GM04504 (cell line): Measurements from ENCODE around the gene ARMH3.
"Not testable (repeated sequence)": the region's sequence is repeated elsewhere in the genome, so short reads cannot be mapped to it uniquely, and the experiment has no call there.

Experiments
- DNase-seq: peaks from one replicate; pipeline ENCODE4 v3.0.0-alpha.2; 2012; ENCODE audit warnings: low read depth

ARMH3 gene

DNA sequence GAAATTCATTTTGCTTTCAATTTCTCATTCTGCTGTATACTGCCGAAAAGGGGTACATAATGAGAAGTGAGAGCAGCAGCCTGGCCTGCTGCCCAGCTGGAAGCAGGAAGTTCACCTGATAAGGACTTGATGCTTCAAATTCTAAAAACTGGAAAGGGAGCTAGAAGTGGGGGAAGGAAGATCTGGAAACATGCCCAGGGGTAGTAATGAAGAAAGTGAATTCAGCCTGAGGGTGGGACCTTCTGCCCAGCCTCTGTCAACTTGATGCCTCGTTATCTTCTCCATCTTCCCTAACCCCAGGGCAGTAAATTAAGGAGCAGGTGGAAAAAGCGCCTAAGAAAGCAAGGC lies 69.4 kb downstream of the ARMH3 start:
- DNase-seq: no peak

GRCh38 chr10:101980677-101981076 lies 75.3 kb downstream of the ARMH3 start:
- DNase-seq: not testable (repeated sequence)

DNA sequence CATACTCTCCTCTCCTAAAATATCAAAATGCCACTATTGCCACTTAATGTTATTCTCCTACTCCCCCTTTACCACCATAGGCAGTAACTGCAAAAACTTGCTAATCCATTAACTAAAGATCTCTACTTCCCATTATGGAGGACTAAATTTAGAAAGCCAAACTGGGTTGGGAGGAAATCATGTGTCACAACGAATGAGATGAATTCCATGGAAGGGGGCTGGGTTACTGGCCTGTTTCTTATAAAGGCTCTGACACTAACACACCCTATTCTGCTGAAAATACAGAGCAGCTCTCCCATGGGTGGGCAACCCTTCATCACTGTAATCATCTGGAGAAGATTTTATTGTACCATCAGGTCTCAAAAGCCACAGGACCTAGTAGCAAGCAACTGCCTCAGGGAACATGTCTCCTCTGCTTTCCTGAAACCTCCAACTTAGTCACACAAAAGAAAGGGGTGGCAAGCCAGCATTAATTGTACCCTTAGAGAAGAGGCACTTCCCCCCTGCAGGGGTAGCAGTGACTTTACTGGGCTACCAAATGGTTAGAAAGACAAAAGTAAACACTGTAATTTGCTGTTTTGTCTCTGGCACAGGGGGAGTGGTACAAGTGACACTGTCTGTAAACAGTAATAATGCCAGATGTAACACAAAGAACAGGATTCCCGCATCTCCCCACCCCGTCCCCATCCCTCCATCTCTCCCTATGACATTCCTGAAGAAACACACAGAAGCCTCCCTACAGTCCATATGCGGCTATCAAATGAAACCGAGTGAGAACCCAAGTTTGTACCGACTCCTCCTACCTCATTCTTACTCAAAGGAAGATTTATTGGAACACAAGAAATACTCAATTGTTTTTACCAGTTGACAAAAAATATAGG lies 81.6 kb downstream of the ARMH3 start:
- DNase-seq: no peak

- DNase-seq: no peak
Observed at GRCh38 chr10:101972761-101973160, 83.2 kb downstream of the ARMH3 start.

DNA sequence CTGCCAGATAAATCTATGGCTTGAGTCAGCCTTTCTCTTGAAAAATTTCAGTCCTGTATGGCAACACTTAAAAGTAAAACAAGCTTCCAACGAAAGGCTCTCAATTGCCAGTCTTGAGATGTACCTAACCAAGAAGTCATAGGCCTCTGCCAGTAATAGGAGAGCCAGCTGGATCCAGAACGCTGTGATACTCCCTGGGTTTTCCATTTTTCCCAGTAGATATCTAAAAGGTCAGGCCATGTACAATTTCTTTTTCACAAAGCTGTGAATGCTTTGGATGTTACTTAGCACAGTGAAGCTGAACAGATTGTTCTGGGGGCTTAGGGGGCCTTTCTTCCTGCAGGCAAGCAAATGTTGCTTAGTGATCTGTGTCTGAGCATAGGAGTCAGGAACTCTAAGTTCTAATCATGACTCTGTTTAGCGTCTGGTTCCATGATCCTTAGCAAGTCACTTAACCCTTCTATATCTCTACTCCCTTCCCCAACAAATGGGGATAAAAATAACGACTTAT lies 86.5 kb downstream of the ARMH3 start:
- no peak for DNase-seq

DNA sequence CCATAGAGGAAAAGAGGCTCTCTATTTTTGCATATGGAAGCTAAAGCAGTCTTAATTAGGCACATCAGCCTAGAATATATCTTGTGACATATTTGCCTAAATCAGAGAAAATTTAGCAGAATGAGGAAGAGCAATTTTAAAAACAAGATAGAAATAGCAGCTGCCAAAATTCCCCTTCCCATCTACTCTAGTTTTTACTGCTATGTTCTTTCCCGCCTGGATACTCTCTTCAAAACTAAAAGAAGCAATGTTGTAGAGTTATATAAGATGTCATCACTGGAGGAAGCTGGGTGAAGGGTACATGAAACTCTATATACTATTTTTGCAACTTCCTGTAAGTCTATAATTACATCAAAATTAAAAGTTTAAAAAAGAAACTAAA lies 87.0 kb downstream of the ARMH3 start:
- DNase-seq: no peak

GRCh38 chr10:101968286-101968939 lies 87.6 kb downstream of the ARMH3 start:
- no peak for DNase-seq

DNA sequence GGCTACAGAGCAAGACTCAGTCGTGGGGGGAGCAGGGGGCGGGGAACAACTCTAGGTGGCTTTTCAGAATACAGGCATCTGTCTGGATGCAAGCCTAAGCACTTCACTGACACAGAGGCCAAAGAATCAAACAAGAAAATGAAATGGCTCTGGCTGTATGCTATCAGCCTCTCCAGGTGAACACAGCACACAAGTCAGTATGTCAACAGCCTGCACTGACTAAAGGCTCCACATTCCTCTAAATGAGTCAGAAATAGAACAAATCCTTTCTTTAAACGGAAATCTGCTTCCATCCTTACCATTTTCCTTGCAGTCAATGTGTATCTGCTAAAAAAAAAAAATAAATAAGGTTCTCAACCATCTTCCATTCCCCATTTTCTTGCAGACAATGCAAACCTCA lies 88.3 kb downstream of the ARMH3 start:
- DNase-seq: no peak

DNA sequence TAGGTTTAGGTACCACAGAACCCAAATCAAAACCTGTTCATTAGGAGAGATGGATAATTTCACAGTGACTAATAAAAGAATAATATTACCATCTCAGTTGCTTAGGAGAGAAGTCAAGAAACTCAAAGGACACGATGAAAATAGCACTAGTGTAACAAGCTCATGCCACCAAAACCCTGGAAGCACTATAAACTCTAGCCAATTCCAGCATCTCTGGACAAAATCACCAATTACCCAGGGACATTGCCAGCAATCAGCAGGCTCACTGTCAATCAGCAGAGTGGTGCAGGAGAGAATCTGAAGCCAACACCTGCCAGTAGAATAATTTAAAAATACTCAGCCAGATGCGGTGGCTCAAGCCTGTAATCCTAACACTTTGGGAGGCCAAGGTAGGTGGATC lies 88.9 kb downstream of the ARMH3 start:
- DNase-seq: no peak

DNA sequence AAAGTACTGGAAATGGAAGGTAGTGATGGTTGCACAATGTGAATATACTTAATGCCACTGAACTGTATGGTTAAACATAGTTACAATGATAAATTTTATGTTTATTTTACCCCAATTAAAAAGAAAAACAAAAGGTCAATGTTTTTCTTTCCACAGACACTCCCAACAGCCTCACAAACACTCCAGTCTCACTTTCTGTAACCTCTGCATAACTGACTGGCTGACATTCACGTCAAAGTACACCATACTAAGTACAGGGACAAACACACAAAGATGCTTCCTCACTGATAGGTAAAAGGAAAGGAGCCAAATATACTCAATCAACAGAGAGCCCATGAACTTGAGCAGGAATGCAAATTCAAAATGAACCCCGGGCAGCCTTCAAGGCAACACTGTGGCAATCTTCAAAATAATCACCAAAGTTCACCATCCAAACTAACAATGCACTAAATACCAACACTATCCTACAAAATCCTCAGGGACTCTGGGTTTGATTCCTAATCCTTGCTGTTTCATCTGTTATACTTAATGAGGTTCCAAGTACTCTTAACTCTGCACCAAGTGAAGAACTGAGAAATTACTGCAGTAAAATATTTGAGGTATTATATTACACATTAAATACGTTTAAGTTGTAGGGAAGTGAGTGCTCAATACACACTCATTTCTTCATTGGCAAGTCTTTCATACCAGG lies 90.8 kb downstream of the ARMH3 start:
- no peak for DNase-seq

DNA sequence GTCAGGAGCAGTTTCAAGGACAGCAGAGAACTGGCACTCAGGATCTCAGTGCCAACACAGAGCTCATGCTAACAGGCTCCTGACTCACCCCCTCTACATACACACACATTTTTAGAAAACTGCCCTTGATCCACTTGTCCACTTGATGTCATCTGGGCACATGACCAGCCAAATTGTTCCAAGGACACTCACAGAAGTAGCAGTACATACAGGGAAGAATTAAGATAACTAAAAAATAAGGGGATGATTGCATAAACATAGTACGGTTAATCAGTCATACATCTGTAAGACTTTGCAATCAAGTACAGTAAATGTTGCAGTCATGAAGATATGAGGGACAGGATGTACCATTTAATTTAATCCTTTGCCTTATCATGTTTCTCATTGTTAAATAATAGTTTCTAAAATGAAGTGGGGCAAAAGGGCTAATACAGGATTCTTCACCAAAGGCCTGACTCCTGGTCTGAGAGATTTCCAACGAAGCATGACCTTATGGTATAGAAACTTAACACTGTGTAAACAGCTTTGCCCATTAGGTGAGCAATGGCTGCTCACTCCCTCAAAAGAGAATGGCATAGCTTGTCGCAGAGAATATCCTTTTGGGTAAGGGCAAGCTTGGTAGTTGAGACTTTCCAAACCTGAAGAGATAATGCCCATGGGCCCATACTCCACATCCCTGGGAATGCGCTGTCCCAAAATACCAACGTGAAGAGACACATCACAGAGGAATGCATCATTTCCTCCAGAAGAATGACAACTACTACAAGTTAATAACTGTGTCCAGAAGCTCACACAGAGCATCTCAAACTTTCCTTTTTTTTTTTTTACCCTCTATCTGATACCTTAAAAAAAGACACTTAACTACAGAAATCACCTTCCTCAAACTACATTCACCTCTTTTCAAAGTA lies 94.1 kb downstream of the ARMH3 start:
- DNase-seq: no peak

DNA sequence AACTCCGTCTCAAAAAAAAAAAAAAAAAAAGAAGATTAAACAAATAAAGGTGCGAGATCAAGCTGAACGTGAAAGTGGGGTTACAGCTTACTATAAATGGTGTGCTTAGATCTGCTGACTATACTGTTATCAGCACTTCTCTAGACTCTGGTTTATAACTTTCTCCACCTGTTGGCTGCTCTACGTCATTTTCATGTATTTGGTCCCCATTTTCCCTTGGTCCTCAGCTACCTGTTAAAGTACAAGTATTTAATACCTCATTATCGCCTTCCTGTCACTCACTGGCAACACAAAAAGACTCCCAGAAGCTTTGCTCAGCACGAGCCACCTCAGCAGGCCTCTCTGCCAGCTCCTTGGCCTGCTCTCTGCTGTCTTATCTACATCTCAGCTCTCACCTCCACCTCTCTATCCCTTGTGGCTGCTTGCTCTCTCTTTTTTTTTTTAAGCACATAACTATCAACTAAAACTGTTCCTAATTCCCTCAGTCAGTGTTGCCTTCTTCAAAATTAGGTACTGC lies 95.0 kb downstream of the ARMH3 start:
- DNase-seq: no peak

DNA sequence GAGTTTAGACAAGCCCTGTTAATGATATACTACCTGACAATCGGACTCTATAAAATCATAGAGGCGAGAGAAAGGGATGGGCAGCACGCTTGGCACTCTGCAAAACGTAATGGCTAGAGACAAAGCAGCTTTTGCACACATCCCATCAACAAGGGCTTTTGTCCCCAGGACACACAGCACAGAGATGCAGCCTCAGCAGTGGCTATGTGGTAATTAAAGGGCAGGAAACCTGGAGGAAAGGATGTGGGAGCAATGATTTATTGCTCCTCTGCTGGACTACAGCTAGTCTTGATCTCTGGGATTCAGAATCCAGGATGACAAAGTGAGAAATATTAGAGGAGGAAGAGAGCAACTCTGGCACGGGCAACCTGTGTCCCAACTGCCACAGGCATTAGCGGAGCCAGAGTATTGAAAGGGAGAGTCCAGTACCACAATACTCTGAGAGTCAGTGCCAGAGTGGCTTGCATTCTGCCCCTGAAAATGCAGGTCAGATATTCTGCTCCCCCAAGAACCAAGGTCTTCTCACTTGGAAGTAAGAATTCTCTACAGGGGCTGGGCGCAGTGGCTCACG lies 96.5 kb downstream of the ARMH3 start:
- no peak for DNase-seq

DNA sequence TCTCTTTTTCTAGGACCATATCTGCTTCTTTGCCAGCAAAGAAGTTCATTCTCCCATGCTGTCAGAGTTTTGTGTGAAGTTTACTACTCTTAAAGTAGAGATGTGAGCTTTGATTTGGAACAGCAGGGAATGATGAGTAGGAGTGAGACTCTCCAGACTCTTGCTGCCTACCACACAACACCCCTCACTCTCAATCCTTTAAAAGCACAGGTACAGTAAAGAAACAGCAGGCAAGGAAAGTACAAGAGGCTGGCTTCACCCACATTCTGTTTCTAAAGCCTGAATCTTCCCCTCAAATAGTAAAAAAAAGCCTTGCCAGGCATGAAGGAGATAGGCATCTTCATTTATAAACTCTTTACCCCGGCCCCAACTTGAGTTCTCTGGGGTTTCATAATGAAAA lies 97.3 kb downstream of the ARMH3 start:
- DNase-seq: no peak

GRCh38 chr10:101956898-101957297 lies 99.1 kb downstream of the ARMH3 start:
- DNase-seq: no peak

DNA sequence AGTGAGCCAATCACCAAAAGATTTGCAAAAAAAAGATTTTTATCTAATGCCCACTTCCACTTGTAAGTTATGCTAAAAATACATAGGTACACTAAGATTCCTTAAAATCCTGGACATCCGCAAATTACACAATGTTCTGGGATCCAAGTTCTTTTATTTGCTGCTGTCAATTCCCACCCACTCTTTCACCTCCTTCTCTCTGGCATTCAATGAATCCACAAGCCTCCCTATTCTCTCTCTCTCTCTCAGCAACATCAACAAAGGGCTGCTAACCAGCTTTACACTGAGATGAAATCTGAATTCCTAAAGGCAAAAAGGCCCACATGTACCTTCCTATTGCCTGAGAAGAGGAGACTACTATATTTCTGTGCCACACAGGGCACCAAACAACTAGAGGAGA lies 99.9 kb downstream of the ARMH3 start:
- no peak for DNase-seq

DNA sequence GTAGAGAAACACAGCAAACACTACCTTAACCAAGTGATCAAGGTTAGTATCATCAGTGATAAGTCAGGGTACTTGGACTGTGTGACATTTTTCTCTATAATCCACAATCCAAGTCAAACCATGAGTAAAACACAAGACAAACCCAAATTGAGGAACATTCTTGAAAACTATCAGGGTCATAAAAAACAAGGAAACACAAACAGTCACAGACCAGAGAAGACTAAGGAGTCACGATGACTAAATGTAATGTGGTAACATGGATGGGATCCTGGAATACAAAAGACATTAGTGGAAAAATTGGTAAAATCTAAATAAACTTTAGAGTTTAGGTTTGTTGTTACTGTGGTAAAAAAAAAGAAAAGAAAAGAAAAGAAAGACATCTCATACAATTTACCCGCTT lies 103.8 kb downstream of the ARMH3 start:
- no peak for DNase-seq

DNA sequence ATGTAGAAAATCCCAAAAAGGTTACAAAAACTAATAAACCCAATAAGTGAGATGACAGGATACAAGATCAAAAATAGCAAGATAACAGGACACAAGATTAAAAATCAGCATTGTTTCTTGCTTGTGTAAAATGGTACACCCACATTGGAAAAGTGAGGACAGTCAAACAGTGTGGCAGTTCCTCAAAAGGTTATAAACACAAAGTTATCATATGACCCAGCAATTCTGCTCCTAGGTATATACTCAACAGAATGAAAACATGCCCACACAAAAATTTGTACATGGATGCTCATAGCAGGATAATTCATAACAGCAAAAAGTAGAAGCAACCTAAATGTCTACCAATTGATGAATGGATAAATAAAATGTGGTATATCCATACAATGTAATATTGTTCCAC lies 105.8 kb downstream of the ARMH3 start:
- DNase-seq: no peak

DNA sequence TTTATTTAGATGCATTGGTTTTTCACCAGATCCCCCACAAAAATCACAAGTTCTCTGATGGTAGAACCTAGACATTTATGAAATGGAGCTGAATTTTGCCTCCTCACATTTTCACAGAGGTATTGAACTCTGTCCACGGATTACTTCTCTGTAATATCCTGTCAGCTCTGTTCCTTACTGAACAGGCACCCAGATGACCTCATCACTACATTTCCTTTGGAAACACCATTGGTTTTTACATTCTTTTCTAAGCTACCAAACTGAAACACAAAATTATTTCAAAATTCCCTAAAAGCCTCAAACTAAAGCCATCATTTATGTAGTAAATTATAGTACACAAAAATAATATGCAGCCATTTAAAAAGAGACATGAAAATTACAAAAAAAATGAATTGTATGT lies 114.1 kb downstream of the ARMH3 start:
- DNase-seq: no peak

DNA sequence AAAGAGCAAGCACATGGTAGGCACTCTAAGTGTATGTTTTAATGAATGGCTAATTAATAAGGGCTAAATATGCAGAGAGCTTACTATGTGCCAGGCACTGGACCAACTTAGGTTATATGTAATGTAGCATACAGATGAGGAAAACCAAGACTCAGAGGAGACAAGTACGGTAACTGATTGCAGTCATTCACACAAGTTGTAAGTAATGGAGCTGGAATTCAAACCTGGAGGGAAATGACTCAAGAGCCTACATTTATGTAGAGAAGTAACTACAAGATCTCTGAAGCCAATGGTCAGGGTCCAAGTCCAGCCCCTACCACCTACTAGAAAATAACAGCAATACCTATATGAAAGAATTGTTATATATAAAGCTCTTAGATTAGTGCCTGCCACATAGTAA lies 115.1 kb downstream of the ARMH3 start:
- DNase-seq: no peak

GRCh38 chr10:101939729-101940128 lies 116.2 kb downstream of the ARMH3 start:
- no peak for DNase-seq
